ENCODE measurements around the gene HERC4.

HERC4 gene

GRCh38 chr10:67959839-67960476 is 115.1 kb downstream of the HERC4 start:
- no peak for DNase-seq (ENCODE audit: low spot score)

GRCh38 chr10:67955614-67956013 is 119.5 kb downstream of the HERC4 start:
- DNase-seq (ENCODE audit: low spot score) = no peak

- no peak for DNase-seq (ENCODE audit: low spot score)
These were observed 131.2 kb downstream of the HERC4 start for GRCh38 chr10:67943917-67944316.

GRCh38 chr10:67936416-67936815 is 138.7 kb downstream of the HERC4 start:
- DNase-seq (ENCODE audit: low spot score) = no peak

GRCh38 chr10:67935223-67935622 is 139.9 kb downstream of the HERC4 start:
- no peak for DNase-seq (ENCODE audit: low spot score)

- no peak for DNase-seq (ENCODE audit: low spot score)
These were observed 140.7 kb downstream of the HERC4 start for GRCh38 chr10:67934336-67934735.

- no peak for DNase-seq (ENCODE audit: low spot score)
These were observed 141.9 kb downstream of the HERC4 start for GRCh38 chr10:67933199-67933598.

GRCh38 chr10:67926951-67927350 is 148.1 kb downstream of the HERC4 start:
- DNase-seq (ENCODE audit: low spot score) = no peak

GRCh38 chr10:67925449-67926005 is 149.6 kb downstream of the HERC4 start:
- no peak for DNase-seq (ENCODE audit: low spot score)

- DNase-seq (ENCODE audit: low spot score) = no peak
These were observed 150.9 kb downstream of the HERC4 start for GRCh38 chr10:67924136-67924535.

- no peak for DNase-seq (ENCODE audit: low spot score)
These were observed 151.5 kb downstream of the HERC4 start for GRCh38 chr10:67923551-67923950.

GRCh38 chr10:67921065-67921464 is 154.0 kb downstream of the HERC4 start:
- DNase-seq (ENCODE audit: low spot score) = no peak

GRCh38 chr10:67917679-67918078 is 157.4 kb downstream of the HERC4 start:
- no peak for DNase-seq (ENCODE audit: low spot score)

- no peak for DNase-seq (ENCODE audit: low spot score)
These were observed 157.9 kb downstream of the HERC4 start for GRCh38 chr10:67917169-67917568.

- no peak for DNase-seq (ENCODE audit: low spot score)
These were observed 160.2 kb downstream of the HERC4 start for GRCh38 chr10:67914777-67915340.

- DNase-seq (ENCODE audit: low spot score) = no peak
These were observed 162.6 kb downstream of the HERC4 start for GRCh38 chr10:67912331-67912946.

- DNase-seq (ENCODE audit: low spot score) = no peak
These were observed 171.5 kb downstream of the HERC4 start for GRCh38 chr10:67903581-67903980.

- DNase-seq (ENCODE audit: low spot score) = no peak
These were observed 181.4 kb downstream of the HERC4 start for GRCh38 chr10:67893637-67894036.

- DNase-seq (ENCODE audit: low spot score) = peak; percentile 67
These were observed 190.0 kb downstream of the HERC4 start for GRCh38 chr10:67884842-67885670.

GRCh38 chr10:67884313-67884841 is 190.7 kb downstream of the HERC4 start, which contains the start of gene SIRT1:
TSS of gene SIRT1 (plus strand) at chr10:67884656. CDS start at chr10:67884722, 66 bp downstream.
- DNase-seq (ENCODE audit: low spot score) = peak; percentile 93

GRCh38 chr10:67883710-67884312 is 191.3 kb downstream of the HERC4 start:
- DNase-seq (ENCODE audit: low spot score) = no peak

GRCh38 chr10:67878133-67878532 is 196.9 kb downstream of the HERC4 start:
- DNase-seq (ENCODE audit: low spot score) = no peak

Measured in cerebellar cortex (tissue), 1 donor.